ENCODE measurements around the gene TGFBR1. TPM values are rescaled to one million over a fixed set of nuclear protein-coding genes. Genes with fewer than 3 reads are reported as not detected.

TGFBR1 gene
- total RNA-seq, 1 donor from 2014 or later = 138 TPM

GRCh38 chr9:99073347-99073746 is 31.6 kb upstream of the TGFBR1 start:
- Histone ChIP-seq H3K27me3 (no peaks in the 10 kb centered on the region), H3K9me3 (ENCODE audit: low read depth) (no peaks in the 10 kb centered on the region), H3K36me3 (no peaks in the 10 kb centered on the region), H3K9ac (no peak overlapping the region), H3K79me2 (ENCODE audit: low read depth) (no peaks in the 10 kb centered on the region), H3F3A (ENCODE audit: low read depth) (no peaks in the 10 kb centered on the region), H2AFZ (replicated peaks) (no peak overlapping the region), H3K27ac (no peak overlapping the region), H3K4me1 (peaks cover 10% of the 10 kb centered on the region), H3K4me3 (no peak overlapping the region), H3K4me2 (no peak overlapping the region), H4K20me1 (ENCODE audit: low read depth) (no peaks in the 10 kb centered on the region)
- H3K27ac Mint-ChIP-seq = peak overlapping the region; percentile 8
- no peak overlapping the region for H3K4me3 Mint-ChIP-seq
- H3K4me1 Mint-ChIP-seq = peaks cover 31% of the 10 kb centered on the region
- peaks cover 2% of the 10 kb centered on the region for H3K27me3 Mint-ChIP-seq (ENCODE audit: insufficient read depth, low read depth)
- DNase-seq (ENCODE audit: low spot score) = no peak
- TF ChIP-seq CTCF (IDR thresholded peaks at IDR 0.05) (no peak), EZH2 (IDR thresholded peaks at IDR 0.05) (no peak), EZH2phosphoT487 (IDR thresholded peaks at IDR 0.05) (no peak)
- no peaks in the 10 kb centered on the region for H3K36me3 Mint-ChIP-seq
- no peaks in the 10 kb centered on the region for H3K9me3 Mint-ChIP-seq

- Histone ChIP-seq H3F3A (ENCODE audit: low read depth) (no peaks in the 10 kb centered on the region), H3K27me3 (no peaks in the 10 kb centered on the region), H3K4me1 (peaks cover 10% of the 10 kb centered on the region), H3K4me2 (no peak overlapping the region), H2AFZ (replicated peaks) (no peak overlapping the region), H4K20me1 (ENCODE audit: low read depth) (no peaks in the 10 kb centered on the region), H3K27ac (no peak overlapping the region), H3K79me2 (ENCODE audit: low read depth) (no peaks in the 10 kb centered on the region), H3K36me3 (no peaks in the 10 kb centered on the region), H3K9ac (no peak overlapping the region), H3K4me3 (no peak overlapping the region), H3K9me3 (ENCODE audit: low read depth) (no peaks in the 10 kb centered on the region)
- peaks cover 35% of the 10 kb centered on the region for H3K4me1 Mint-ChIP-seq
- H3K9me3 Mint-ChIP-seq = no peaks in the 10 kb centered on the region
- DNase-seq (ENCODE audit: low spot score) = no peak
- no peak overlapping the region for H3K4me3 Mint-ChIP-seq
- peaks cover 2% of the 10 kb centered on the region for H3K27me3 Mint-ChIP-seq (ENCODE audit: insufficient read depth, low read depth)
- H3K27ac Mint-ChIP-seq = no peak overlapping the region
- no peak for TF ChIP-seq EZH2 (IDR thresholded peaks at IDR 0.05)
- no peak for TF ChIP-seq EZH2phosphoT487 (IDR thresholded peaks at IDR 0.05)
- no peak for TF ChIP-seq CTCF (IDR thresholded peaks at IDR 0.05)
- no peaks in the 10 kb centered on the region for H3K36me3 Mint-ChIP-seq
Measured at GRCh38 chr9:99073985-99074901, 30.7 kb upstream of the TGFBR1 start.

GRCh38 chr9:99074902-99075245 is 30.0 kb upstream of the TGFBR1 start:
- Mint-ChIP-seq H3K4me3 (no peak overlapping the region), H3K4me1 (peaks cover 30% of the 10 kb centered on the region), H3K9me3 (no peaks in the 10 kb centered on the region), H3K27ac (no peak overlapping the region), H3K36me3 (no peaks in the 10 kb centered on the region), H3K27me3 (ENCODE audit: insufficient read depth, low read depth) (peaks cover 2% of the 10 kb centered on the region)
- H3K4me3 ChIP-seq = no peak overlapping the region
- no peaks in the 10 kb centered on the region for H3F3A ChIP-seq (ENCODE audit: low read depth)
- H3K79me2 ChIP-seq (ENCODE audit: low read depth) = no peaks in the 10 kb centered on the region
- H3K4me2 ChIP-seq = no peak overlapping the region
- H4K20me1 ChIP-seq (ENCODE audit: low read depth) = no peaks in the 10 kb centered on the region
- DNase-seq (ENCODE audit: low spot score) = no peak
- no peak overlapping the region for H3K27ac ChIP-seq
- H3K36me3 ChIP-seq = no peaks in the 10 kb centered on the region
- no peaks in the 10 kb centered on the region for H3K27me3 ChIP-seq
- no peak overlapping the region for H2AFZ ChIP-seq (replicated peaks)
- no peaks in the 10 kb centered on the region for H3K9me3 ChIP-seq (ENCODE audit: low read depth)
- no peak overlapping the region for H3K9ac ChIP-seq
- H3K4me1 ChIP-seq = peaks cover 10% of the 10 kb centered on the region
- TF ChIP-seq CTCF (IDR thresholded peaks at IDR 0.05) = no peak
- TF ChIP-seq EZH2phosphoT487 (IDR thresholded peaks at IDR 0.05) = no peak
- TF ChIP-seq EZH2 (IDR thresholded peaks at IDR 0.05) = no peak
